T-cell (primary cell): ENCODE data around the gene ULK1. TPM values are rescaled to one million over a fixed set of nuclear protein-coding genes. Genes with fewer than 3 reads are reported as not detected.

Experiments
- ATAC-seq, 4 experiments: fragments of 200-7000 bp in 3 of 4; fragments of 150-1000 bp in 1 of 4; cut with Tn5 transposase; replicated peaks in 1 of 4; 1 replicate in 3 of 4; 2 replicates in 1 of 4; pipeline ENCODE4 v1.10.0; 2021; ENCODE audit warnings: moderate library complexity in 3 of 4, mild to moderate bottlenecking in 2 of 4, moderate number of reproducible peaks in 1 of 4
- CTCF ChIA-PET, 2 donors: fragments of 300-600 bp; sonication (Branson Sonifier 250); formaldehyde crosslinking; loops; one replicate each; lab custom pipeline; 2022; ENCODE audit warnings: antibody characterized with exemption in 2 of 2; lab: Charles Lee
- POLR2A ChIA-PET, 2 donors: fragments of 300-600 bp; sonication (Branson Sonifier 250); formaldehyde crosslinking; loops; one replicate each; lab custom pipeline; 2022; ENCODE audit warnings: antibody characterized with exemption in 2 of 2; lab: Charles Lee
- DNase-seq, 35 experiments: peaks; one replicate each; pipeline versions ENCODE4 v3.0.0 to v3.0.0-alpha.2; 2013 to 2023
- H3K27ac ChIP-seq: one replicate; pipeline ENCODE4 v1.5.1; 2013; ENCODE audit warnings: low read length
- H3K27me3 ChIP-seq, 2 experiments: replicated peaks in 1 of 2; 1 replicate in 1 of 2; 2 replicates in 1 of 2; pipeline versions ENCODE4 v1.6.1 to v1.7.0; 2013; ENCODE audit warnings: low read length in 1 of 2, mixed read lengths in 1 of 2; ENCODE audit not compliant: control insufficient read depth in 2 of 2, insufficient read depth in 2 of 2; ENCODE audit errors: extremely low read depth in 1 of 2
- H3K36me3 ChIP-seq, 2 donors: 1 replicate in 1 of 2; 2 replicates in 1 of 2; pipeline versions ENCODE4 v1.6.1 to v1.7.0; 2013; ENCODE audit warnings: low read length in 1 of 2; ENCODE audit not compliant: control insufficient read depth in 2 of 2, insufficient read depth in 1 of 2; ENCODE audit errors: extremely low read depth in 1 of 2
- H3K4me1 ChIP-seq, 2 experiments: 1 replicate in 1 of 2; 2 replicates in 1 of 2; pipeline versions ENCODE4 v1.6.1 to v1.7.0; 2013; ENCODE audit warnings: low read length in 2 of 2, mixed read lengths in 1 of 2; ENCODE audit not compliant: insufficient read depth in 2 of 2, control insufficient read depth in 1 of 2; ENCODE audit errors: extremely low read depth in 1 of 2
- H3K4me3 ChIP-seq, 2 donors: 1 replicate in 1 of 2; 2 replicates in 1 of 2; pipeline versions ENCODE4 v1.5.1 to v1.7.0; 2013; ENCODE audit warnings: mild to moderate bottlenecking in 2 of 2, low read length in 1 of 2, moderate library complexity in 1 of 2; ENCODE audit not compliant: control insufficient read depth in 1 of 2; ENCODE audit errors: extremely low read depth in 1 of 2
- H3K9me3 ChIP-seq: 2 replicates; pipeline ENCODE4 v1.7.0; 2013
- H3K27ac Mint-ChIP-seq, 2 donors: one replicate each; pipeline ENCODE4 v1.8.0; 2020 to 2021; ENCODE audit warnings: mild to moderate bottlenecking in 2 of 2, mixed read lengths in 2 of 2
- H3K27me3 Mint-ChIP-seq, 2 donors: one replicate each; pipeline ENCODE4 v1.8.0; 2021 to 2022; ENCODE audit warnings: mixed read lengths in 2 of 2
- H3K36me3 Mint-ChIP-seq: one replicate; pipeline ENCODE4 v1.8.0; 2021; ENCODE audit warnings: mixed read lengths
- H3K4me1 Mint-ChIP-seq, 3 donors: one replicate each; pipeline ENCODE4 v1.8.0; 2020 to 2022; ENCODE audit warnings: mixed read lengths in 3 of 3, mild to moderate bottlenecking in 1 of 3
- H3K4me3 Mint-ChIP-seq, 3 donors: one replicate each; pipeline ENCODE4 v1.8.0; 2020 to 2022; ENCODE audit warnings: mild to moderate bottlenecking in 3 of 3, mixed read lengths in 3 of 3, moderate library complexity in 3 of 3
- H3K9me3 Mint-ChIP-seq, 3 donors: one replicate each; pipeline ENCODE4 v1.8.0; 2020 to 2022; ENCODE audit warnings: mixed read lengths in 3 of 3
- WGBS: methylation state at CpG from one replicate; pipeline ENCODE4 v1.1.5; 2013; ENCODE audit warnings: missing lambda C conversion rate; ENCODE audit not compliant: insufficient coverage; 5-methylcytosine and 5-hydroxymethylcytosine counted together
- total RNA-seq, 35 experiments: library from RNA in 6 of 35; stranded (reverse) in 6 of 35; fragments of 120-200 nt in 1 of 35; gene quantifications; one replicate each; pipeline versions ENCODE4 v1.2.1 to v1.2.4 and lab custom pipeline; 2013 to 2026

The ULK1 gene
- total RNA-seq, 5 donors from 2014 or later (not counting 1 experiment from before 2014, with no cell fraction given), result 53.3 to 89.6 (median 57.8) TPM

DNA sequence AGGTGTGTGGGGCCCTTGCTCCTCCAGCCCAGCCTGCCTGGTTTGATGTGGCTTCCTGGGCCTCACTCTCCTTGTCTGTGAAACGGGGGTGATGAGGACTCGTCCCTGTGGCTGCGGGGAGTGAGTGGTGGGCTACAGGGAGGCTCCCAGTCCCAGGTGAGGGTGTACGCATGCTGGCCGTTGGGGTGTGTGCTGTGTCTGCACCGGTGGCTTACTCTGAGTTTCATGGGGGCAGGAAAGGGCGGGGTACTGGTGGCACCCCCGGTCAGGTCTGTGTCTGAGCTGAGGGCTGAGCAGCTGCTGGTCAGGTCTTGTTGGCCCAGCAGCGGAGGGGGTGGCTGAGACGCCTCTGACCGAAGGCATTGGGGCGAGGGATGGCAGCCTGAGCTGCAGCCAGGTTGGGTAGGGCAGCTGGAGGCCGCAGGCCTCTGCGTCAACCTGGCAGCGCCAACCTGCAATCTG lies 11.2 kb downstream of the ULK1 start:
- H3K36me3 ChIP-seq, result peaks cover 20 to 23% of the 10 kb centered on the region in 2 donors
- Mint-ChIP-seq H3K4me1 (peaks cover 8 to 25% (median 21%) of the 10 kb centered on the region in 3 donors), H3K36me3 (peaks cover 3% of the 10 kb centered on the region), H3K9me3 (no peaks in the 10 kb centered on the region), H3K4me3 (no peak overlapping the region), H3K27ac (peak overlapping the region in 1 of 2 donors; percentile 27), H3K27me3 (no peaks in the 10 kb centered on the region)
- no peak overlapping the region for H3K4me3 ChIP-seq
- H3K27ac ChIP-seq, result no peak overlapping the region
- H3K27me3 ChIP-seq, result no peaks in the 10 kb centered on the region
- peaks cover 5 to 35% of the 10 kb centered on the region in 2 experiments for H3K4me1 ChIP-seq
- POLR2A ChIA-PET, result no interaction called here
- H3K9me3 ChIP-seq, result no peaks in the 10 kb centered on the region
- 70% methylated on average over 15 of the region's 15 CpGs for WGBS
- ATAC-seq, result no peak
- DNase-seq, result no peak
- CTCF ChIA-PET, result no interaction called here

DNA sequence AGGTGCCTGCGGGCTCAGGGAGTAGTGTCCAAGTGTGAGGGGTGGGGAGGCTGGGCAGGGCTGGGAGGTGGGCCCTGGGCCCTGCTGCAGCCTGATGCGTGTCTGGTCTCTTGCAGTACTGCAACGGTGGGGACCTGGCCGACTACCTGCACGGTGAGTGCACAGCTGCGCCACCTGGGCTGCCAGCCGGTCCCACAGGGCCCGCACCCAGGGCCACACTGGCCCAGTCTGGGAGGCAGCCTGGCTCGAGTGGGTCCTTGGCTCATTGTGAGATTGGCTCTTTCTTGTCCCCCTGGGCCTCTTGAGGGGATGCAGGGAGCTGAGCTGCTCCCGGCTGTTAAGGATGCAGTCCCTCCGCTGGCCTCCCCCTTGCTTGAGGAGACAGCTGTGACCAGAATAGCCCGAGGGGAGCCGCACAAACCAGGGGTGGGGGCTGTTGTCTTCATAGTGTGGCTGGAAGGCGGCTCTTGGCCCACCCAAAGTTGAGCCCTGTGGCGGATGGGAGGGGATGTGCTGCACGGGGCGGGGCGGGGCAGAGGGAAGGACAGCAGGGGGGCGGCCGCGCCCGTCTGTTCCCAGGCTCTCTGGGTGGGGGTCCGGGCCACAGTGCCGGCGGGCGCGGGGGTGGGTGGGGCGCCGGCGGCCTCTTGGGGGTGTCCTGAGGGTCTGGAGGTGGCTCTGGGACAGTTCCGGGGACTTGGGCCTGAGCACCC lies 13.1 kb downstream of the ULK1 start:
- POLR2A ChIA-PET, result no interaction called here
- peaks cover 36 to 38% of the 10 kb centered on the region in 2 donors for H3K36me3 ChIP-seq
- WGBS, result 95% methylated on average over 13 of the region's 31 CpGs

DNA sequence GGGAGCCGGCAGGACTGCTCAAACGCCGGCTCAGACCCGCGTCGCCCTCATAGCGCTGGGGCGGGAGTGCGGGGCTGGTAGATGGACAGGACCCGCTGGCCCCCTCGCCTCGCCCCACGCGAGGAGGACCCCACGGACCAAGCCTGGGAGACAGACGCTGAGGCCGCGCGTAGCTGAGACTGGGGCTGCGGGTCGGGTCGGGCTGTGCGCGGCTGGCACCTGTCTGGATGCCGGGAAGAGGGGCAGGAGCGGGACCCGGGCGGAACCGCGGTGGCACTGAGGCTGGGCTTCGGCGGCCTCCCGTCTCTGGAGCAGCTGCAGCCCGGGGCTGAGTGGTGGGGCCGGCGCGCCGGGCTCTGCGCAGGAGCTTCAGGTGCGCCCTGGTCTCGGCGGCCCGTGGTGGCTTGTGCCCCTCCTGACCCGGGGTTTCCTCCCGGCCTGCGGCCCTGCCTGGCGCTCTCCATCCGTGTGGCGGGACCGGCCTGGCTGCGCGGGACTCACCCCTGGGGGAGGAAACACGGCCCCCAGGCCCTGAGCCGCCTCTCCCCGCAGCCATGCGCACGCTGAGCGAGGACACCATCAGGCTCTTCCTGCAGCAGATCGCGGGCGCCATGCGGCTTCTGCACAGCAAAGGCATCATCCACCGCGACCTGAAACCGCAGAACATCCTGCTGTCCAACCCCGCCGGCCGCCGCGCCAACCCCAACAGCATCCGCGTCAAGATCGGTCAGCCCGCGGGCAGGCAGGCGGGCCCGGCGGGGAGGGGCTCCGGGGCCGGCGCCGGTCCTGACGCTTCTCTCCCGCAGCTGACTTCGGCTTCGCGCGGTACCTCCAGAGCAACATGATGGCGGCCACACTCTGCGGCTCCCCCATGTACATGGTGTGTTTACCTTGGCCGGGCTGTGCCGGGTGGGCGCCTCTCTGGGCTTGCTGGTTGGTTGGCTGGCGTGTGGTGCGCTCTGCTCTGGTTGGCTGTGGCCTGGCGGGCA lies 14.0 kb downstream of the ULK1 start:
- Histone ChIP-seq H3K9me3 (no peaks in the 10 kb centered on the region), H3K27ac (no peak overlapping the region), H3K36me3 (peaks cover 41 to 45% of the 10 kb centered on the region in 2 donors), H3K4me1 (peaks cover 5 to 23% of the 10 kb centered on the region in 2 experiments), H3K27me3 (no peaks in the 10 kb centered on the region), H3K4me3 (no peak overlapping the region)
- POLR2A ChIA-PET, result no interaction called here
- Mint-ChIP-seq H3K4me3 (no peak overlapping the region), H3K9me3 (no peaks in the 10 kb centered on the region), H3K4me1 (peaks cover 8 to 17% (median 17%) of the 10 kb centered on the region in 3 donors), H3K27me3 (no peaks in the 10 kb centered on the region), H3K36me3 (peaks cover 7% of the 10 kb centered on the region), H3K27ac (no peak overlapping the region)
- ATAC-seq (no peak), DNase-seq (no peak)
- CTCF ChIA-PET, result no interaction called here
- 98% methylated on average over 91 of the region's 96 CpGs for WGBS

More for the DNA sequence above, 13.1 kb downstream of the ULK1 start:
- Histone ChIP-seq H3K9me3 (no peaks in the 10 kb centered on the region), H3K27ac (no peak overlapping the region), H3K27me3 (no peaks in the 10 kb centered on the region), H3K4me1 (peaks cover 5 to 23% of the 10 kb centered on the region in 2 experiments), H3K4me3 (no peak overlapping the region)
- Mint-ChIP-seq H3K9me3 (no peaks in the 10 kb centered on the region), H3K4me3 (no peak overlapping the region), H3K4me1 (peaks cover 8 to 19% (median 19%) of the 10 kb centered on the region in 3 donors), H3K27ac (no peak overlapping the region), H3K27me3 (no peaks in the 10 kb centered on the region), H3K36me3 (peaks cover 7% of the 10 kb centered on the region)
- CTCF ChIA-PET, result no interaction called here
- ATAC-seq (no peak), DNase-seq (no peak)

DNA sequence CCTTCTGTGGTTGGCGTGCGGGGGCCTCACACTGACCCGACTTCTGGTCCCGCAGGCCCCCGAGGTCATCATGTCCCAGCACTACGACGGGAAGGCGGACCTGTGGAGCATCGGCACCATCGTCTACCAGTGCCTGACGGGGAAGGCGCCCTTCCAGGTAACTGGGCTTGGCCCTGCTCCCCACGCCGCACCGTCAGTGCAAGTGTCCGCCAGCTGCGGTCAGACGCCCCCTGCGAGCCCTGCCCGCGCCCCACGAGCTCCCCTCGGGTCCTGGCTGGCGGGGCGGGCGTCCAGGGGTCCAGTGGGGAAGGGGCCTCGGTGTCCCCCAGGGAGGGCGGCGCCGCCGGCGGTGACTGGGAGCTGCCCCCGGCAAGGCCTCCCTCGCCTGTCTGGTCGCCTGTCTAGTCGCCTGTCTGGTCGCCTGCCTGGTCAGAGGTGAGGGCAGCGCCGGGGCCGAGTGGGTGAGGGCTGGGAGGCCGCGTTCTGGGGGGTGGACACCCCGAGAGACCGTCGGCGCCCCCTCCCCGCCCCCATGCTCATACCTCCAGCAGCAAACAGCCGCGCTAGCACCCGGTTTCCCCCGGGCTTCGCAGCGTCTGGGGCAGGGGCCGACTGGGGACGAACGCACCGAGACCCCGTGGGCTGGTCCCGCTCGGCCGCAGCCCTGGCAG lies 14.8 kb downstream of the ULK1 start:
- Mint-ChIP-seq H3K27ac (no peak overlapping the region), H3K36me3 (peaks cover 7% of the 10 kb centered on the region), H3K4me3 (no peak overlapping the region), H3K4me1 (peaks cover 8 to 12% (median 11%) of the 10 kb centered on the region in 3 donors), H3K9me3 (no peaks in the 10 kb centered on the region), H3K27me3 (no peaks in the 10 kb centered on the region)
- no peak overlapping the region for H3K4me3 ChIP-seq
- peaks cover 45 to 51% of the 10 kb centered on the region in 2 donors for H3K36me3 ChIP-seq
- ATAC-seq, result no peak
- POLR2A ChIA-PET, result no interaction called here
- DNase-seq, result no peak
- no peaks in the 10 kb centered on the region for H3K27me3 ChIP-seq
- CTCF ChIA-PET, result no interaction called here
- no peaks in the 10 kb centered on the region for H3K9me3 ChIP-seq
- H3K27ac ChIP-seq, result no peak overlapping the region
- H3K4me1 ChIP-seq, result peaks cover 5 to 17% of the 10 kb centered on the region in 2 experiments
- 97% methylated on average over 55 of the region's 61 CpGs for WGBS

DNA sequence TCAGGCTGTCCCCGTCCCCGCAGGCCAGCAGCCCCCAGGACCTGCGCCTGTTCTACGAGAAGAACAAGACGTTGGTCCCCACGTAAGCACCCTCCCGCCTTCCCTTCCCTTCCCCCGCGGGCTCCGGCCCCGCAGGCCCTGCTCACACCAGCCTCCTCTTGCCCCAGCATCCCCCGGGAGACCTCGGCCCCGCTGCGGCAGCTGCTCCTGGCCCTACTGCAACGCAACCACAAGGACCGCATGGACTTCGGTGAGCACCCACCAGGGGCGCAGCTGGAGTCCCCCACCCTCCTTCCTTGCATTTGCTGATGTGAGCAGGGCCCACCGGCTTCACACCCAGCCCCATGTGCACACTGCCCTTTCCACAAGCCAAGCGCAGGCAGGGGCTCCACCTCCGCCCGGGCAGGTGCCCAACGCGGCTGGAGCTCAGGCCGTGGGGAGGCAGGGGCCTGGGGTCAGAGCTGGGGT lies 15.4 kb downstream of the ULK1 start:
- Histone ChIP-seq H3K27me3 (no peaks in the 10 kb centered on the region), H3K27ac (no peak overlapping the region), H3K4me3 (no peak overlapping the region), H3K4me1 (peaks cover 3 to 11% of the 10 kb centered on the region in 2 experiments), H3K36me3 (peaks cover 47 to 57% of the 10 kb centered on the region in 2 donors), H3K9me3 (no peaks in the 10 kb centered on the region)
- Mint-ChIP-seq H3K9me3 (no peaks in the 10 kb centered on the region), H3K4me1 (peaks cover 8 to 9% (median 8%) of the 10 kb centered on the region in 3 donors), H3K4me3 (no peak overlapping the region), H3K27me3 (no peaks in the 10 kb centered on the region), H3K36me3 (peaks cover 7% of the 10 kb centered on the region), H3K27ac (no peak overlapping the region)
- ATAC-seq (no peak), DNase-seq (no peak)
- POLR2A ChIA-PET, result no interaction called here
- WGBS, result 98% methylated on average over 26 of the region's 26 CpGs
- CTCF ChIA-PET, result no interaction called here
